H1 (cell line): Measurements from ENCODE around the gene KCTD19. TPM values are rescaled to one million over a fixed set of nuclear protein-coding genes. Genes with fewer than 3 reads are reported as not detected.

ENCODE experiments used
- CTCF ChIA-PET: fragments of 300-600 bp; sonication (Branson Sonifier 250); formaldehyde crosslinking; loops from one replicate; lab custom pipeline; 2021; ENCODE audit not compliant: partially characterized antibody; lab: Charles Lee
- POLR2A ChIA-PET: fragments of 300-600 bp; sonication (Branson Sonifier 250); formaldehyde crosslinking; loops from one replicate; lab custom pipeline; 2021; ENCODE audit warnings: inconsistent platforms; ENCODE audit not compliant: partially characterized antibody; lab: Charles Lee
- DNase-seq, 2 experiments: peaks; one replicate each; pipeline versions ENCODE4 v3.0.0 to v3.0.0-alpha.2; 2010 to 2022; ENCODE audit warnings: low spot score in 2 of 2, low read depth in 1 of 2, mixed read lengths in 1 of 2
- FAIRE-seq: peaks from 2 replicates; lab custom pipeline; 2011; peaks lifted over from hg19 to GRCh38; lab: Jason Lieb, UNC
- H2AFZ ChIP-seq: 2 replicates; pipeline ENCODE4 v1.8.1; 2012; ENCODE audit warnings: low read length, inconsistent platforms
- H2AK5ac ChIP-seq: 2 replicates; pipeline ENCODE4 v1.6.1; 2013; ENCODE audit warnings: low read depth, low read length
- H2BK120ac ChIP-seq: replicated peaks from 2 replicates; pipeline ENCODE3; 2013; ENCODE audit warnings: low read depth, low read length, inconsistent platforms
- H2BK12ac ChIP-seq: 2 replicates; pipeline ENCODE4 v1.6.1; 2013; ENCODE audit warnings: low read depth, low read length
- H2BK15ac ChIP-seq: 2 replicates; pipeline ENCODE4 v1.6.1; 2013; ENCODE audit warnings: low read length
- H2BK20ac ChIP-seq: 2 replicates; pipeline ENCODE4 v1.6.1; 2013; ENCODE audit warnings: low read length
- H2BK5ac ChIP-seq: 2 replicates; pipeline ENCODE4 v1.6.1; 2013; ENCODE audit warnings: low read depth, low read length
- H3K14ac ChIP-seq: 2 replicates; pipeline ENCODE4 v1.6.1; 2013; ENCODE audit warnings: inconsistent platforms; ENCODE audit not compliant: insufficient read length
- H3K18ac ChIP-seq: 2 replicates; pipeline ENCODE4 v1.6.1; 2013; ENCODE audit warnings: low read length; ENCODE audit errors: extremely low read depth
- H3K23ac ChIP-seq: 2 replicates; pipeline ENCODE4 v1.6.1; 2013; ENCODE audit warnings: inconsistent platforms; ENCODE audit not compliant: insufficient read length
- H3K23me2 ChIP-seq: 2 replicates; pipeline ENCODE4 v1.6.1; 2013; ENCODE audit warnings: low read depth, low read length
- H3K27ac ChIP-seq: 2 replicates; pipeline ENCODE4 v1.6.1; 2011; ENCODE audit warnings: low read depth, low read length, inconsistent platforms
- H3K27me3 ChIP-seq, 4 experiments: replicated peaks in 1 of 4; 1 replicate in 1 of 4; 2 replicates in 3 of 4; pipeline versions ENCODE4 v1.6.1 to v1.8.1; 2011 to 2013; ENCODE audit warnings: low read length in 3 of 4, mild to moderate bottlenecking in 3 of 4, inconsistent platforms in 2 of 4, mixed read lengths in 2 of 4, moderate library complexity in 1 of 4; ENCODE audit not compliant: control insufficient read depth in 3 of 4, insufficient read depth in 3 of 4; ENCODE audit errors: extremely low read depth in 1 of 4
- H3K36me3 ChIP-seq, 4 experiments: 2 replicates each; pipeline versions ENCODE4 v1.6.1 to v1.8.1; 2011 to 2013; ENCODE audit warnings: mild to moderate bottlenecking in 4 of 4, low read length in 3 of 4, moderate library complexity in 2 of 4, control low read depth in 1 of 4, inconsistent platforms in 1 of 4; ENCODE audit not compliant: insufficient read depth in 4 of 4, control insufficient read depth in 2 of 4
- H3K4ac ChIP-seq: replicated peaks from 2 replicates; pipeline ENCODE3; 2013; ENCODE audit warnings: low read length, low read depth, mixed read lengths, inconsistent platforms; ENCODE audit not compliant: insufficient read length
- H3K4me1 ChIP-seq, 4 experiments: replicated peaks in 1 of 4; 1 replicate in 1 of 4; 2 replicates in 3 of 4; pipeline versions ENCODE4 v1.6.1 to v1.8.1; 2011 to 2013; ENCODE audit warnings: low read length in 3 of 4, inconsistent platforms in 2 of 4, mixed read lengths in 1 of 4; ENCODE audit not compliant: insufficient read depth in 4 of 4, control insufficient read depth in 3 of 4
- H3K4me2 ChIP-seq, 2 experiments: 2 replicates each; pipeline versions ENCODE4 v1.6.1 to v1.8.1; 2011 to 2013; ENCODE audit warnings: low read depth in 2 of 2, low read length in 2 of 2, control low read depth in 1 of 2, inconsistent platforms in 1 of 2, mild to moderate bottlenecking in 1 of 2; ENCODE audit not compliant: insufficient read depth in 1 of 2
- H3K4me3 ChIP-seq, 4 experiments: fragments of 200-600, 300-600 bp in 1 of 4; sonication (generic), shearing (Covaris generic), sonication (Bioruptor Twin) in 1 of 4; 2 replicates each; pipeline versions ENCODE4 v1.5.1 to v1.8.1; 2011 to 2016; ENCODE audit warnings: low read length in 4 of 4, low read depth in 3 of 4, control low read depth in 2 of 4, inconsistent platforms in 2 of 4, mild to moderate bottlenecking in 2 of 4, mixed read lengths in 1 of 4, moderate library complexity in 1 of 4; ENCODE audit not compliant: insufficient read depth in 2 of 4; ENCODE audit errors: extremely low read depth in 1 of 4
- H3K56ac ChIP-seq: replicated peaks from 2 replicates; pipeline ENCODE3; 2013; ENCODE audit warnings: low read depth, mild to moderate bottlenecking, mixed read lengths, low read length, inconsistent platforms; ENCODE audit not compliant: insufficient read length
- H3K79me1 ChIP-seq: 2 replicates; pipeline ENCODE4 v1.6.1; 2013; ENCODE audit warnings: low read depth, low read length, control low read depth
- H3K79me2 ChIP-seq, 2 experiments: 2 replicates each; pipeline versions ENCODE4 v1.6.1 to v1.8.1; 2012 to 2013; ENCODE audit warnings: low read length in 2 of 2, mild to moderate bottlenecking in 2 of 2, inconsistent platforms in 1 of 2; ENCODE audit not compliant: insufficient read depth in 2 of 2, control insufficient read depth in 1 of 2
- H3K9ac ChIP-seq, 4 experiments: replicated peaks in 1 of 4; 1 replicate in 1 of 4; 2 replicates in 3 of 4; pipeline versions ENCODE4 v1.6.1 to v1.8.1; 2011 to 2013; ENCODE audit warnings: low read depth in 3 of 4, low read length in 3 of 4, control low read depth in 2 of 4, mild to moderate bottlenecking in 2 of 4, moderate library complexity in 2 of 4, inconsistent platforms in 1 of 4; ENCODE audit errors: extremely low read depth in 1 of 4
- H3K9me3 ChIP-seq, 2 experiments: 2 replicates each; pipeline versions ENCODE4 v1.6.1 to v1.8.1; 2012 to 2013; ENCODE audit warnings: mild to moderate bottlenecking in 2 of 2, moderate library complexity in 2 of 2, control low read depth in 1 of 2, inconsistent platforms in 1 of 2, low read depth in 1 of 2, low read length in 1 of 2, mixed read lengths in 1 of 2; ENCODE audit not compliant: insufficient read depth in 2 of 2
- H4K20me1 ChIP-seq, 2 experiments: replicated peaks in 1 of 2; 2 replicates each; pipeline versions ENCODE3 to v1.8.1; 2011 to 2013; ENCODE audit warnings: inconsistent platforms in 2 of 2, low read length in 2 of 2, mild to moderate bottlenecking in 1 of 2; ENCODE audit not compliant: insufficient read depth in 2 of 2, control insufficient read depth in 1 of 2
- H4K5ac ChIP-seq: 2 replicates; pipeline ENCODE4 v1.6.1; 2013; ENCODE audit warnings: low read length, low read depth, mixed read lengths, inconsistent platforms; ENCODE audit not compliant: insufficient read length
- H4K8ac ChIP-seq: 2 replicates; pipeline ENCODE4 v1.8.0; 2013; ENCODE audit warnings: mild to moderate bottlenecking, moderate library complexity, low read length, inconsistent platforms; ENCODE audit not compliant: insufficient read depth; ENCODE audit errors: extremely low read depth
- H4K91ac ChIP-seq: replicated peaks from 2 replicates; pipeline ENCODE3; 2013; ENCODE audit warnings: low read length, mixed read lengths, inconsistent platforms; ENCODE audit not compliant: insufficient read length
- CBX8 ChIP-seq: fragments of 300-800, 300-1000 bp; sonication (generic); IDR thresholded peaks from 2 replicates; pipeline ENCODE4 v1.7.1; 2016; ENCODE audit warnings: low read depth, low read length, borderline replicate concordance
- HDAC2 ChIP-seq, 2 experiments: fragments of 300-600 bp in 1 of 2; sonication (generic) in 1 of 2; IDR thresholded peaks; 2 replicates each; pipeline ENCODE4 v1.6.1; 2011 to 2012; ENCODE audit warnings: low read depth in 2 of 2, low read length in 2 of 2, mild to moderate bottlenecking in 2 of 2, moderate library complexity in 2 of 2, borderline replicate concordance in 1 of 2, inconsistent platforms in 1 of 2
- RAD21 ChIP-seq, 2 experiments: IDR thresholded peaks in 1 of 2; conservative IDR thresholded peaks in 1 of 2; 2 replicates each; pipeline ENCODE4 v1.6.1; 2011; ENCODE audit warnings: low read depth in 2 of 2, low read length in 2 of 2, improper control_type of control experiment in 1 of 2, inconsistent platforms in 1 of 2, mild to moderate bottlenecking in 1 of 2, moderate library complexity in 1 of 2
- RNF2 ChIP-seq: fragments of 200-900, 300-1000 bp; sonication (generic); IDR thresholded peaks from 2 replicates; pipeline ENCODE4 v1.7.1; 2016; ENCODE audit warnings: borderline replicate concordance, low read depth, mild to moderate bottlenecking, antibody characterized with exemption, low read length; ENCODE audit not compliant: poor library complexity, severe bottlenecking; ENCODE audit errors: missing control alignments
- RXRA ChIP-seq: IDR thresholded peaks from 2 replicates; pipeline ENCODE4 v1.6.1; 2011; ENCODE audit warnings: low read depth, mild to moderate bottlenecking, low read length, moderate library complexity; ENCODE audit not compliant: insufficient read depth
- SP4 ChIP-seq: IDR thresholded peaks from 2 replicates; pipeline ENCODE4 v1.6.1; 2012; ENCODE audit warnings: low read length, inconsistent platforms
- TEAD4 ChIP-seq: IDR thresholded peaks from 2 replicates; pipeline ENCODE4 v1.6.1; 2012; ENCODE audit warnings: low read depth, low read length, inconsistent platforms, mixed read lengths
- YY1 ChIP-seq: IDR thresholded peaks from 2 replicates; pipeline ENCODE4 v1.6.1; 2011; ENCODE audit warnings: low read depth, mild to moderate bottlenecking, low read length
- ZNF274 ChIP-seq: IDR thresholded peaks from 2 replicates; pipeline ENCODE4 v1.7.0; 2012; ENCODE audit warnings: low read length, borderline replicate concordance; ENCODE audit errors: extremely low read depth
- WGBS, 2 experiments: shearing (Covaris generic) in 1 of 2; methylation state at CpG; one replicate each; pipeline versions ENCODE4 v1.1.6 to v1.1.7; 2013 to 2015; ENCODE audit warnings: low lambda C conversion rate in 2 of 2, mixed read lengths in 2 of 2, inconsistent platforms in 1 of 2, low coverage in 1 of 2, missing lambda C conversion rate in 1 of 2; ENCODE audit not compliant: insufficient replicate concordance in 2 of 2, insufficient coverage in 1 of 2, insufficient read length in 1 of 2; ENCODE audit errors: extremely low coverage in 1 of 2, missing lambda C conversion rate in 1 of 2; 5-methylcytosine and 5-hydroxymethylcytosine counted together
- polyA plus RNA-seq, 7 experiments: library from polyadenylated mRNA; depleted of rRNA in 3 of 7; stranded (reverse) in 5 of 7; unstranded in 2 of 7; fragments of >200 nt in 5 of 7; fragments of 200-250 nt in 2 of 7; gene quantifications; 1 replicate in 5 of 7; 2 replicates in 1 of 7; 4 replicates in 1 of 7; pipeline versions ENCODE4 v1.2.1 to v1.2.3, GENCODE V29; 2011 to 2013; ENCODE audit warnings: missing spikeins in 2 of 7, mixed read lengths in 2 of 7
- total RNA-seq: library from RNA; stranded (reverse); fragmentation: NEBNext Ultra II Directional; extraction: Animal tissue kit (Norgen Biotek cat#: 25700); gene quantifications from 2 replicates; pipeline ENCODE4 v1.2.1, GENCODE V29; 2021
- TF ChIP-seq, protein P1 (sequence below): IDR thresholded peaks from 2 replicates; pipeline ENCODE4 v1.6.1; 2012; ENCODE audit warnings: inconsistent platforms

The KCTD19 gene
- total and polyA plus RNA-seq, 2 of the 8 experiments (the other 6 are each of a cell fraction or from before 2014, with no cell fraction given): 0.06 to 0.24 TPM

DNA sequence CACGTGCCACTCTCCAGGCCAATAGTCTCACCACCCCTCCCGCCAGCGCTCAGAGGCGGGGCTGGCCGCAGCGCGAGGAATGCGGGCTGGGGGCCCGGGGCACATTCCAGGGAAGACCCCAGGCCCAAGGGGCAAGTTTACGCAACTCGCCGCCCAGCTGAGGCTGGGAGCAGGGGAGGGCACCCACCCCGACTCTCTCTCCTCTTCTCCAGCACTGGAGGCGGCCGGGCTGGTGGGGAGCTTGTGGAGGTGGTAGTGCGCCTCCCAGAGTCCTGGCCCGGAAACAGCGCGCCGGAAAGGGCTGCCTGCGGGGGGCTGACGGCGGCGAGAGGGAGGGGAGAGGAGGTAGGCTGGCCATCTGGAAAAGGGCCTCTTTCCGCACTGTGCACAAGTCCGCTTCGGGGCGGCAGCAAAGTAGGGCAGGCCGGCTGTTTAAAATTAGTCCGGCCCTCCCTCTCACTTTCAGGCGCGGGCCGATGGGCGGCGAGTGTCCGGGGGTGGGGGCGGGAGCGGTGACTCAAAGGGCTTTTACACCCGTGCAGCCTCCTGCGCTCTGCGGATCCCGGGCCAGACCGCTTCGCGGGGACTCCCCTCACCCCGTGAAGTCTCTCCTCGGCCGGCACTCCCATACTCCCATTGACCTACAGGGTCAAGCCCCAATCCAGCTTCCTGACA is 80.3 kb downstream of the KCTD19 start:
- H3K56ac ChIP-seq: peak overlapping the region; percentile 77
- ChIA-PET CTCF (interaction anchor here (0.6 to 2.1 kb wide), 27 partner anchors 8 to 181 kb away, joined by 3 to 12 read pairs (median 4); partner anchors contain the start of genes B3GNT9, ELMO3, KCTD19 and LRRC36), POLR2A (interaction anchor here (0.7 to 6.8 kb wide), 17 partner anchors 12 to 180 kb away, joined by 3 to 111 read pairs (median 4); partner anchors contain the start of genes ELMO3 and TMEM208)
- H3K14ac ChIP-seq: no peak overlapping the region
- H3K4me1 ChIP-seq: peaks cover 14 to 35% (median 16%) of the 10 kb centered on the region in 4 experiments
- H4K5ac ChIP-seq: peak overlapping the region; percentile 69
- H3K4ac ChIP-seq: peak overlapping the region; percentile 62
- H3K27me3 ChIP-seq: peaks cover 0 to 21% (median 13%) of the 10 kb centered on the region in 4 experiments; a peak in 5 of 7 replicates
- H3K4me2 ChIP-seq: peak overlapping the region; percentile 92 to 95
- H2BK12ac ChIP-seq: no peak overlapping the region
- 2% methylated on average over 33 of the region's 48 CpGs; no CpG with 5 or more reads in 1 of the 2 experiments for WGBS, 2 experiments
- peak overlapping the region; percentile 67 to 87 (median 70) for H3K4me3 ChIP-seq
- H3K79me2 ChIP-seq: peaks cover 0 to 21% of the 10 kb centered on the region in 2 experiments; a peak in 2 of 4 replicates
- FAIRE-seq: no peak
- peak overlapping the region; percentile 96 for H2BK5ac ChIP-seq
- H3K36me3 ChIP-seq: no peaks in the 10 kb centered on the region
- H4K91ac ChIP-seq: peak overlapping the region; percentile 57
- peak overlapping the region; percentile 87 for H4K8ac ChIP-seq
- H3K23ac ChIP-seq: no peak overlapping the region
- peak overlapping the region in 3 of 4 experiments; percentile 52 to 74 (median 55); a peak in 5 of 7 replicates for H3K9ac ChIP-seq
- H2AK5ac ChIP-seq: no peak overlapping the region
- H3K23me2 ChIP-seq: peaks cover 12% of the 10 kb centered on the region; the same call in 1 of the 2 replicates
- peak in 1 of 2 experiments; percentile 93 for DNase-seq
- peak overlapping the region; percentile 90 for H3K18ac ChIP-seq
- H2AFZ ChIP-seq: no peak overlapping the region
- H3K9me3 ChIP-seq: no peaks in the 10 kb centered on the region
- H2BK120ac ChIP-seq: no peak overlapping the region
- H2BK20ac ChIP-seq: no peak overlapping the region
- peaks cover 16% of the 10 kb centered on the region for H3K79me1 ChIP-seq
- peak overlapping the region; percentile 85 for H3K27ac ChIP-seq
- no peaks in the 10 kb centered on the region for H4K20me1 ChIP-seq
- no peak overlapping the region for H2BK15ac ChIP-seq
- peak; percentile 15 to 36; a peak in 2 of 4 replicates for TF ChIP-seq RAD21 (IDR thresholded peaks at IDR 0.05 in 1 of 2, conservative IDR thresholded peaks at IDR 0.05 in 1 of 2; ENCODE audit: low read depth in 2 of 2, low read length in 2 of 2)
- TF ChIP-seq RXRA: no peak
- TF ChIP-seq, protein P1, sequence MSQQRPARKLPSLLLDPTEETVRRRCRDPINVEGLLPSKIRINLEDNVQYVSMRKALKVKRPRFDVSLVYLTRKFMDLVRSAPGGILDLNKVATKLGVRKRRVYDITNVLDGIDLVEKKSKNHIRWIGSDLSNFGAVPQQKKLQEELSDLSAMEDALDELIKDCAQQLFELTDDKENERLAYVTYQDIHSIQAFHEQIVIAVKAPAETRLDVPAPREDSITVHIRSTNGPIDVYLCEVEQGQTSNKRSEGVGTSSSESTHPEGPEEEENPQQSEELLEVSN: peak; percentile 87
- TF ChIP-seq YY1: no peak
- no peak for TF ChIP-seq SP4
- no peak for TF ChIP-seq ZNF274
- TF ChIP-seq HDAC2 (IDR thresholded peaks at IDR 0.05; ENCODE audit: borderline replicate concordance in 1 of 2, low read depth in 2 of 2, low read length in 2 of 2): no peak
- TF ChIP-seq TEAD4: peak; percentile 99
- no peak for TF ChIP-seq CBX8
- TF ChIP-seq RNF2: no peak
